Regular cardiac myocyte (primary cell): ENCODE data around the gene SF1. TPM values are rescaled to one million over a fixed set of nuclear protein-coding genes. Genes with fewer than 3 reads are reported as not detected.

ENCODE experiments used
- total RNA-seq: library from RNA; depleted of rRNA; stranded (reverse); fragments of >200 nt; gene quantifications from 2 replicates; pipeline ENCODE4 v1.2.3, GENCODE V29; 2014

SF1 gene, protein sequence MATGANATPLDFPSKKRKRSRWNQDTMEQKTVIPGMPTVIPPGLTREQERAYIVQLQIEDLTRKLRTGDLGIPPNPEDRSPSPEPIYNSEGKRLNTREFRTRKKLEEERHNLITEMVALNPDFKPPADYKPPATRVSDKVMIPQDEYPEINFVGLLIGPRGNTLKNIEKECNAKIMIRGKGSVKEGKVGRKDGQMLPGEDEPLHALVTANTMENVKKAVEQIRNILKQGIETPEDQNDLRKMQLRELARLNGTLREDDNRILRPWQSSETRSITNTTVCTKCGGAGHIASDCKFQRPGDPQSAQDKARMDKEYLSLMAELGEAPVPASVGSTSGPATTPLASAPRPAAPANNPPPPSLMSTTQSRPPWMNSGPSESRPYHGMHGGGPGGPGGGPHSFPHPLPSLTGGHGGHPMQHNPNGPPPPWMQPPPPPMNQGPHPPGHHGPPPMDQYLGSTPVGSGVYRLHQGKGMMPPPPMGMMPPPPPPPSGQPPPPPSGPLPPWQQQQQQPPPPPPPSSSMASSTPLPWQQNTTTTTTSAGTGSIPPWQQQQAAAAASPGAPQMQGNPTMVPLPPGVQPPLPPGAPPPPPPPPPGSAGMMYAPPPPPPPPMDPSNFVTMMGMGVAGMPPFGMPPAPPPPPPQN
- 56.4 and 65.0 TPM in 2 replicates for total RNA-seq

GRCh38 chr11:64778473-64779298 lies at the start of gene SF1:
SF1 (minus strand) TSS chr11:64778542; CDS start chr11:64778392, 150 bp downstream.

GRCh38 chr11:64810271-64810890 lies 32.0 kb upstream of the SF1 start, which contains the start of gene MEN1:
MEN1 (minus strand) TSS chr11:64810551; CDS start chr11:64810109, 442 bp downstream.

DNA sequence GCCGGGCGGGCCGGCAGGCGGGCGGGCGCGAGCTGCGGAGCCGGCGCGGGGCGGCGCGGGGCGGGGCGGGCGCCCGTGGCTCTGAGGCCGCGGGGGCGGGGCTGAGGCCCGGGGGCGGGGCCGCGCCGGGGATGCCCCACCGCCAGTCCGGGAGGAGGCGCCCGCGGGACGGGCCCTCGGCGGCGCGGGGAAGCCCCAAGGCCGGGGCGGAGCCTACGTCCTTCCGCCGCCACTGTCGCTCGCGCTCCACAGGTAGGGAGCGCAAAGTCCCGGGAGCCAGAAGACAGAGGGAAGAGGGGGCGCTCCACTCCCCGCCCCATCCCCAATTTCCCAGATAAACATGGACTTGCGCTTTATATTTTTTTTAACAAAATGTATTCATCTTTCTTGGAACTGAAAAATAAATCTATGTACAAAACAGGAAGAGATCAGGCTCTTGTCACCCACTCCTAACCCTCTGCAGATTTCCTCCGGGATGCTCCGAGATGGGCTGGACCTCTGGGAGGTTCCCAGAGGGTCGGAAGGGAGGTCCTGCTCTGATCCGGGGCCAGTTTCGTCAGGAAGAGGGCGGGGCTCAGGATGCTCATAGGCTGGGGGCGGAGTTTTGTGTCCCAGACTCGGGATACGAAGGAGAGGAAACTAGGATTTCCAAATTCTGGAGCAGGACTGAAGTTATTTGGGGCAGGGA lies 25.0 kb upstream of the SF1 start, which contains the start of gene MAP4K2:
MAP4K2 (minus strand) TSS at position 57 of the 688 bp plus-strand sequence. CDS start 65 bp downstream, outside the sequence.

DNA sequence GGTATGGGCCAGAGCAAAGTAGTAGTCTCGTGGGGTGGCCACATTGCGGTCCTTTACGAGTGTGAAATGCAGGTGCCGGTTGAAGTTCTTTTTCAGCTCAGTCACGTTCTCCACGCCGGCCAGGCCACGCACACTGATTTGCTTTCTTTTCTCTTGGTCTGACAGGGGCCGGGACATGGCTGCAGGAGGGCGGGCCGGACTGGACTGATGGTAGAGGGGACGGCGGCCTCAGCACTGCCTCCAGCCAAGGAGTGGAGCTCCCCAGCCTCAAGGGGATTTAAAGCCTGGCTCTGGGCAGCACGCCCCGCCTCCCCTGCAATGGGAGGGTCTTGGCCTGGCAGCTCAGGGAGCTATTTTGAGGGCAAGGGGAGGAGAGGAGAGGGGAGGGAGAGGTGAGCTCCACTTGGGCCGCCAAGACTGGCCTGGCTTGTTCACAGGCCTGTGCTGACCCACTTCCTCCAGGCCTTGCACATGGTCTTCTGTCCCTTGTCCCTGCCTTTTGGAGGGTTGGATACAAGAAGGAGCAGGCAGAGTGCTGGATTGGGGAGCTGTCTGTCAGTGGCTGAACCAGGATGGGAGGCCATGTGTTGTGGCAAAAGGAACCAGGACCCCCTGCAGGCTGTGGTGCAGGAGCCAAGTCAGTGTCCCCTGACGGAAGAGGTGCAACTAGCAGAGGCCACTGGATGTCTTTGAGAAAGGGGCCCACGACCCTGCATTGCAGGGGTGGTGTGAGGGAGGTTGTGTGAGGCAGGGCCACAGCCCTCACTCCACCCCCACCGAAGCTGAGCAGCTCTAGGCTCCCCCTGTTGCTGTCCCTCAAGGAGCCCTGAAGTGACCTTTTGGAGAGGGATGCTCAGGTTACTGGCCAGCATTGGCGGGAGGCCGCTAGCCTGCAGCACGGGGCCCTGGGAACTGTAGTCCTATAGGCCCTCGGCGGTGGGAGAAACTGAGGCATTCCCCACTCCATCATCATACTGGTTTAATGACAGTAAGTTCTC lies 18.3 kb downstream of the SF1 start, which contains the start of gene PYGM:
PYGM (minus strand) TSS at position 253 of the 998 bp plus-strand sequence; CDS start at position 177, 76 bp downstream.

GRCh38 chr11:64743591-64744543 lies 34.5 kb downstream of the SF1 start, which contains the start of gene RASGRP2:
RASGRP2 (minus strand) TSS chr11:64744142; CDS start chr11:64742866, 1,276 bp downstream.

DNA sequence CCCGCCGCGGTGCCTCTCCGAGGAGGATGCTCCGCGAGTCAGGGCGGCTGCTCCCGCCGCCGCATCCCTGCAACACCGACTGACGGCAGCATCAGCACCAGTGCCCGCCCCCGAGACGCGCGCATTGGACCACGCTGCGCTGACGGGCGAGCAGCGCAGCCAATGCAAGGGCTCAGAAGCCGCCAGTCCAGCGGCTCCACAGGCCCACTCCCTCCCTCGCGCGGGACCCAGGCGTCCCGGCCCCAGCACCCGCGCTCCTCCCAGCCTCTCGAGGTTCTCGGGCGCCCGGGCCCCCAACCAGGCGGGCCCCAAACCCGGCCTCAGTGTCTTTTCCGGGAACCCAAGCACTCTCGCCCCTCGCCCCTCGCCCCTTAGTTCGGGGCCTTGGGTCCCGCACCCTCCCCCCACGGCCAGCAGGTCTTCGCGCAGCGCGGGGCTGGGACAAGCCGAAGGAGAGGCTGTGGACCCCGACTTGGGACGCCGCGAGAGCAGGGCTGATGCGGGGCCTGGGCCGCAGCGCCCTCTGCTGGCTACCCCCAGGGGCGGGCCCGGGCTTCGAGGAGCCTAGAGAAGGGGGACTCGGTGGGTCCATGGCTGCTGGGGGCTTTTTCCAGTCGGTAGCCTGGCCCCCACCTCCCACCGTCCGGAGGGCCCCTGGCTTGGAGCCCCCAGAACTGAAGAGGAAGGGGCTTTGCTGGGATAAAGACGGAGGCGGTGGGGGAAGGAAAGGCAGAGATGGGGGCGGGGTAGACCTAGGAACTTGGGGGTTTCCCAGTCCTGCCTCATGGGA lies 55.0 kb downstream of the SF1 start, which contains the start of gene NRXN2:
NRXN2 (minus strand) TSS at position 81 of the 790 bp plus-strand sequence. CDS start 9,498 bp downstream, outside the sequence.

Other genes starting within 250 kb of the SF1 start
- not detected in 2 replicates for gene SLC22A11, start 222.6 kb downstream of the SF1 start, total RNA-seq
- gene SLC22A12, start 187.3 kb downstream of the SF1 start, total RNA-seq, result not detected in 2 replicates
- 7.5 and 23.1 TPM in 2 replicates for gene NRXN2, start 55.3 kb downstream of the SF1 start, total RNA-seq
- gene RASGRP2, start 34.4 kb downstream of the SF1 start, total RNA-seq, result 2.0 TPM in 1 of 2 replicates, not detected in the other
- 1.7 and 6.8 TPM in 2 replicates for gene PYGM, start 18.6 kb downstream of the SF1 start, total RNA-seq
- 6.2 and 11.1 TPM in 2 replicates for gene MAP4K2, start 24.7 kb upstream of the SF1 start, total RNA-seq
- gene MEN1, start 32.0 kb upstream of the SF1 start, total RNA-seq, result 9.9 and 14.6 TPM in 2 replicates
- gene CDC42BPG, start 66.1 kb upstream of the SF1 start, total RNA-seq, result 0.19 and 1.1 TPM in 2 replicates
- gene EHD1, start 100.1 kb upstream of the SF1 start, total RNA-seq, result 75.0 and 126 TPM in 2 replicates
- 10.9 and 19.7 TPM in 2 replicates for gene ATG2A, start 138.7 kb upstream of the SF1 start, total RNA-seq
- gene PPP2R5B, start 146.1 kb upstream of the SF1 start, total RNA-seq, result 12.7 and 30.4 TPM in 2 replicates
- not detected in 2 replicates for gene GPHA2, start 157.4 kb upstream of the SF1 start, total RNA-seq
- not detected in 2 replicates for gene MAJIN, start 193.6 kb upstream of the SF1 start, total RNA-seq
- 0.28 and 0.77 TPM in 2 replicates for gene BATF2, start 218.4 kb upstream of the SF1 start, total RNA-seq
- 58.5 and 94.1 TPM in 2 replicates for gene ARL2, start 235.6 kb upstream of the SF1 start, total RNA-seq
- 7.9 and 8.4 TPM in 2 replicates for gene SNX15, start 248.9 kb upstream of the SF1 start, total RNA-seq